RPMI8226 (cell line): ENCODE measurements around the gene LSS.
"Not testable (repeated sequence)": the region's sequence is repeated elsewhere in the genome, so short reads cannot be mapped to it uniquely, and the experiment has no call there.

Source experiments
- DNase-seq: peaks from one replicate; pipeline ENCODE4 v3.0.0-alpha.2; 2015

Gene LSS

GRCh38 chr21:46205166-46205565 is 23.4 kb downstream of the LSS start:
- no peak for DNase-seq

GRCh38 chr21:46203203-46203600 is 25.4 kb downstream of the LSS start:
- DNase-seq: no peak

- DNase-seq: no peak
These were observed 25.9 kb downstream of the LSS start for GRCh38 chr21:46202592-46203202.

DNA sequence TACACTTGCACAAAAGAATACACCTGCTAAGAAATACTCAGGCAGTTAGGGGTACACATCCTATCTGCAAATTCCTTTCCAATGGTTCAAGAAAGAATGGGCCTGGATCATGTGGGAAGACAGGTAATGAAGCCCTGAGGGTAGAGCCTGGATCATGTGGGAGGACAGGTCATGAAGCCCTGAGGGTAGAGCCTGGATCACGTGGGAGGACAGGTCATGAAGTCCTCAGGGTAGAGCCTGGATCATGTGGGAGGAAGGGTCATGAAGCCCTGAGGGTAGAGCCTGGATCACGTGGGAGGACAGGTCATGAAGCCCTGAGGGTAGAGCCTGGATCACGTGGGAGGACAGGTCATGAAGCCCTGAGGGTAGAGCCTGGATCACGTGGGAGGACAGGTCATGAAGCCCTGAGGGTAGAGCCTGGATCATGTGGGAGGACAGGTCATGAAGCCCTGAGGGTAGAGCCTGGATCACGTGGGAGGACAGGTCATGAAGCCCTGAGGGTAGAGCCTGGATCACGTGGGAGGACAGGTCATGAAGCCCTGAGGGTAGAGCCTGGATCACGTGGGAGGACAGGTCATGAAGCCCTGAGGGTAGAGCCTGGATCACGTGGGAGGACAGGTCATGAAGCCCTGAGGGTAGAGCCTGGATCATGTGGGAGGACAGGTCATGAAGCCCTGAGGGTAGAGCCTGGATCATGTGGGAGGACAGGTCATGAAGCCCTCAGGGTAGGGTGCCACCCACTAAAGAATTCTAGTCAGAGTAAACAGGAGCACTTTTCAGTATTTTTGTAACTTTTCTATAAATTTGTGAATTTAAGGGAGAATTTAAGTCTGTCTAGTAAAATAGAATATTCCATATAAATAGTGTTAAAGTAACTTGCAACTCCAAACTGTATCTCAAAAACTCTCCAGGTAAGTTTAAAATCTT is 27.4 kb downstream of the LSS start:
- not testable (repeated sequence) for DNase-seq

GRCh38 chr21:46199436-46200373 is 28.9 kb downstream of the LSS start:
- DNase-seq: no peak

- DNase-seq: no peak
These were observed 31.8 kb downstream of the LSS start for GRCh38 chr21:46196733-46197132.

DNA sequence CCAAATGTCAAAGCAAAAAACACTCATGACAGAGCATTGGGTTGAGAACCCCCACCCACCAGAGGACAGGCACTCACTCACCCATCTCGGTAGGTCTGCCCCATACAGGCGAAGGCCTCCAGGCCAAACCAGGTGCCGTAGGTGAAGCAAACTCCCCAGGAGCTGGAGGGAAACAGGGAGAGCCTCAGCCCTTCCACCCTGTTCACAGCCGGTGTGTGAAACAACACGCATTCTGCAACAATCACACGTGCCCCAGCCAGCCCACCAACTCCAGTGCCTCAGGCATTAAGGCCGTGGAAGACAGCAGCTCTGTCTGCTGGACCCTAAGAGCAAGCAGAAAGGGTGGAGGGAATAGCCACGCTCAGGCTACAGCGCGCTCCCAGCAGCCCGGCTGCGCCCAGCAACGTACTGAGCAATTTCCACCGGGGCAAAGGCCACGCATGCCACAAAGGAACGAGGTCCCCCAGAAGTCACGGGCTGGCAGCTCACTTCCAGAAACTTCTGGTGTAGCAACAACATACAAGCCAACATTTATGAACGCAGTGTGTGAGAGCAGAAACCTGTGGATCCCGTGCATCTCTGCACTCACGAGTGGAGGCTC is 32.9 kb downstream of the LSS start:
- DNase-seq: no peak

GRCh38 chr21:46194374-46195334 is 33.9 kb downstream of the LSS start:
- DNase-seq: no peak

DNA sequence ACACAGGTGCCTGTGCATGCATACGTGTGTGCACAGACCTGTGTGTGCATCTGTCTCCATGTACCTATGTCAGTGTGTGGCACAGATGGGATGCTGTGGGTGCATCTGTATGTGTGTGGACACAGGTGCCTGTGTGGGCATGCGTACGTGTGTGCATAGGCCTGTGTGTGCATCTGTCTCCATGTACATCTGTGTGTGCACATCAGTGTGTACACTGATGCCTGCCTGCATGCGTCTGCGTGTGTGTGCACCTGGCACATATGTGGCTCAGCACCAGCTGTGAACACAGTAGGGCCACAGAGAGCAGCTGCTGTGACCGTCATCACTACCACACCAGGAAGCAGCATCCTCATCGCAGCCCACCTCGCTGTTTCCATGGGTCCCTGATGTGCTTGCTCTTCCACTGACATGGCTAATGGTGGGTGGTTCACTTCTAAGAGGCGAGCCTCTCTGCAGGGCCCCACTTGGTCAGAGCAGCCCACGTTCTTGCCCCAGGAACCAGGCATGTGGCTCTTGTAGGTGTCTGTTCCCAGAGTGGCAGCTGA is 34.7 kb downstream of the LSS start:
- DNase-seq: no peak

GRCh38 chr21:46191686-46192575 is 36.6 kb downstream of the LSS start:
- no peak for DNase-seq

GRCh38 chr21:46191257-46191685 is 37.3 kb downstream of the LSS start:
- DNase-seq: no peak

- DNase-seq: no peak
These were observed 38.0 kb downstream of the LSS start for GRCh38 chr21:46190491-46191131.

- no peak for DNase-seq
These were observed 38.5 kb downstream of the LSS start for GRCh38 chr21:46189959-46190490.

GRCh38 chr21:46189213-46189958 is 39.2 kb downstream of the LSS start:
- no peak for DNase-seq

GRCh38 chr21:46188226-46189212 is 40.1 kb downstream of the LSS start:
- DNase-seq: no peak

- no peak for DNase-seq
These were observed 40.8 kb downstream of the LSS start for GRCh38 chr21:46187814-46188213.

GRCh38 chr21:46187261-46187660 is 41.3 kb downstream of the LSS start:
- DNase-seq: no peak
